ENCODE data around the gene DIO1.
"Not testable (repeated sequence)": the region's sequence is repeated elsewhere in the genome, so short reads cannot be mapped to it uniquely, and the experiment has no call there.

DIO1 gene

GRCh38 chr1:53893999-53894636 lies at the start of gene DIO1:
Gene DIO1 (plus strand): TSS chr1:53894187. CDS start chr1:53894211, 24 bp downstream.
- peak; percentile 8 for DNase-seq (ENCODE audit: low spot score)
- no peaks in the 10 kb centered on the region for H3K9me3 Mint-ChIP-seq
- H3K27ac Mint-ChIP-seq = no peak within 1 kb of the TSS
- no peaks in the 10 kb centered on the region for H3K36me3 Mint-ChIP-seq (ENCODE audit: low read depth)
- H3K4me3 Mint-ChIP-seq = no peak within 1 kb of the TSS
- no peaks in the 10 kb centered on the region for H3K27me3 Mint-ChIP-seq (ENCODE audit: low read depth)
- H3K4me1 Mint-ChIP-seq (ENCODE audit: low read depth) = peaks cover 15% of the 10 kb centered on the region

- no peak overlapping the region for H3K4me3 Mint-ChIP-seq
- DNase-seq (ENCODE audit: low spot score) = no peak
- no peak overlapping the region for H3K27ac Mint-ChIP-seq
- peaks cover 10% of the 10 kb centered on the region for H3K27me3 Mint-ChIP-seq (ENCODE audit: low read depth)
- H3K9me3 Mint-ChIP-seq = no peaks in the 10 kb centered on the region
- peaks cover 7% of the 10 kb centered on the region for H3K36me3 Mint-ChIP-seq (ENCODE audit: low read depth)
- H3K4me1 Mint-ChIP-seq (ENCODE audit: low read depth) = no peaks in the 10 kb centered on the region
These were observed 46.0 kb upstream of the DIO1 start for GRCh38 chr1:53847980-53848379.

GRCh38 chr1:53850082-53850673 lies 43.8 kb upstream of the DIO1 start:
- Mint-ChIP-seq H3K27me3 (ENCODE audit: low read depth) (peaks cover 8% of the 10 kb centered on the region), H3K27ac (no peak overlapping the region), H3K4me1 (ENCODE audit: low read depth) (no peaks in the 10 kb centered on the region), H3K9me3 (no peaks in the 10 kb centered on the region), H3K36me3 (ENCODE audit: low read depth) (peaks cover 11% of the 10 kb centered on the region), H3K4me3 (no peak overlapping the region)
- no peak for DNase-seq (ENCODE audit: low spot score)

- Mint-ChIP-seq H3K36me3 (ENCODE audit: low read depth) (peaks cover 11% of the 10 kb centered on the region), H3K9me3 (no peaks in the 10 kb centered on the region), H3K4me1 (ENCODE audit: low read depth) (no peaks in the 10 kb centered on the region), H3K27ac (no peak overlapping the region), H3K27me3 (ENCODE audit: low read depth) (peaks cover 7% of the 10 kb centered on the region), H3K4me3 (no peak overlapping the region)
- DNase-seq (ENCODE audit: low spot score) = no peak
These were observed 42.3 kb upstream of the DIO1 start for GRCh38 chr1:53851571-53852285.

GRCh38 chr1:53860967-53861411 lies 33.0 kb upstream of the DIO1 start:
- Mint-ChIP-seq H3K27me3 (ENCODE audit: low read depth) (no peaks in the 10 kb centered on the region), H3K4me3 (no peak overlapping the region), H3K4me1 (ENCODE audit: low read depth) (peaks cover 3% of the 10 kb centered on the region), H3K36me3 (ENCODE audit: low read depth) (peaks cover 9% of the 10 kb centered on the region), H3K9me3 (no peaks in the 10 kb centered on the region), H3K27ac (no peak overlapping the region)
- peak; percentile 13 for DNase-seq (ENCODE audit: low spot score)

GRCh38 chr1:53862507-53862906 lies 31.5 kb upstream of the DIO1 start:
- Mint-ChIP-seq H3K27ac (no peak overlapping the region), H3K27me3 (ENCODE audit: low read depth) (no peaks in the 10 kb centered on the region), H3K4me1 (ENCODE audit: low read depth) (peaks cover 3% of the 10 kb centered on the region), H3K9me3 (no peaks in the 10 kb centered on the region), H3K4me3 (no peak overlapping the region), H3K36me3 (ENCODE audit: low read depth) (peaks cover 11% of the 10 kb centered on the region)
- DNase-seq (ENCODE audit: low spot score) = no peak

GRCh38 chr1:53868565-53868964 lies 25.4 kb upstream of the DIO1 start:
- Mint-ChIP-seq H3K36me3 (ENCODE audit: low read depth) (peaks cover 17% of the 10 kb centered on the region), H3K4me1 (ENCODE audit: low read depth) (no peaks in the 10 kb centered on the region), H3K27ac (no peak overlapping the region), H3K9me3 (no peaks in the 10 kb centered on the region), H3K27me3 (ENCODE audit: low read depth) (no peaks in the 10 kb centered on the region), H3K4me3 (no peak overlapping the region)
- DNase-seq (ENCODE audit: low spot score) = no peak

GRCh38 chr1:53869454-53870117 lies 24.4 kb upstream of the DIO1 start:
- Mint-ChIP-seq H3K27me3 (ENCODE audit: low read depth) (no peaks in the 10 kb centered on the region), H3K9me3 (no peaks in the 10 kb centered on the region), H3K27ac (no peak overlapping the region), H3K4me3 (no peak overlapping the region), H3K36me3 (ENCODE audit: low read depth) (peaks cover 17% of the 10 kb centered on the region), H3K4me1 (ENCODE audit: low read depth) (no peaks in the 10 kb centered on the region)
- no peak for DNase-seq (ENCODE audit: low spot score)

GRCh38 chr1:53871221-53871620 lies 22.8 kb upstream of the DIO1 start:
- H3K9me3 Mint-ChIP-seq = no peaks in the 10 kb centered on the region
- no peaks in the 10 kb centered on the region for H3K27me3 Mint-ChIP-seq (ENCODE audit: low read depth)
- H3K4me3 Mint-ChIP-seq = no peak overlapping the region
- no peak for DNase-seq (ENCODE audit: low spot score)
- no peaks in the 10 kb centered on the region for H3K4me1 Mint-ChIP-seq (ENCODE audit: low read depth)
- H3K27ac Mint-ChIP-seq = no peak overlapping the region
- H3K36me3 Mint-ChIP-seq (ENCODE audit: low read depth) = peaks cover 21% of the 10 kb centered on the region

GRCh38 chr1:53871773-53872484 lies 22.1 kb upstream of the DIO1 start:
- Mint-ChIP-seq H3K9me3 (no peaks in the 10 kb centered on the region), H3K36me3 (ENCODE audit: low read depth) (peaks cover 15% of the 10 kb centered on the region), H3K27ac (no peak overlapping the region), H3K27me3 (ENCODE audit: low read depth) (no peaks in the 10 kb centered on the region), H3K4me3 (no peak overlapping the region), H3K4me1 (ENCODE audit: low read depth) (no peaks in the 10 kb centered on the region)
- no peak for DNase-seq (ENCODE audit: low spot score)

- not testable (repeated sequence) for H3K4me3 Mint-ChIP-seq; H3K27me3 Mint-ChIP-seq (ENCODE audit: low read depth); H3K27ac Mint-ChIP-seq; DNase-seq (ENCODE audit: low spot score); H3K4me1 Mint-ChIP-seq (ENCODE audit: low read depth); H3K9me3 Mint-ChIP-seq
- peaks cover 18% of the 10 kb centered on the region for H3K36me3 Mint-ChIP-seq (ENCODE audit: low read depth)
These were observed 18.8 kb upstream of the DIO1 start for GRCh38 chr1:53875150-53875549.

- no peak overlapping the region for H3K27ac Mint-ChIP-seq
- H3K36me3 Mint-ChIP-seq (ENCODE audit: low read depth) = peaks cover 33% of the 10 kb centered on the region
- no peaks in the 10 kb centered on the region for H3K9me3 Mint-ChIP-seq
- H3K27me3 Mint-ChIP-seq (ENCODE audit: low read depth) = no peaks in the 10 kb centered on the region
- no peak overlapping the region for H3K4me3 Mint-ChIP-seq
- peaks cover 2% of the 10 kb centered on the region for H3K4me1 Mint-ChIP-seq (ENCODE audit: low read depth)
- no peak for DNase-seq (ENCODE audit: low spot score)
These were observed 15.4 kb upstream of the DIO1 start for GRCh38 chr1:53878492-53879105.

GRCh38 chr1:53881853-53882252 lies 12.1 kb upstream of the DIO1 start:
- not testable (repeated sequence) for H3K4me1 Mint-ChIP-seq (ENCODE audit: low read depth); H3K4me3 Mint-ChIP-seq; H3K27ac Mint-ChIP-seq; H3K9me3 Mint-ChIP-seq; DNase-seq (ENCODE audit: low spot score); H3K27me3 Mint-ChIP-seq (ENCODE audit: low read depth)
- H3K36me3 Mint-ChIP-seq (ENCODE audit: low read depth) = peaks cover 33% of the 10 kb centered on the region
